IMR-90 (cell line): ENCODE measurements around the gene SERPINA5. TPM values are rescaled to one million over a fixed set of nuclear protein-coding genes. Genes with fewer than 3 reads are reported as not detected.

Experiments used
- ATAC-seq: fragments of 200-7000 bp; cut with Tn5 transposase; 2 replicates; pipeline ENCODE4 v1.9.1; 2020; ENCODE audit warnings: low read depth, mild to moderate bottlenecking, moderate library complexity
- BruUV-seq: library from RNA; stranded (reverse); fragments of 400-500 nt; replicated peaks from 2 replicates; lab custom pipeline; 2021; lab: Mats Ljungman, UMichigan
- CTCF ChIA-PET: fragments of 300-600 bp; formaldehyde crosslinking; extraction: SDS; loops from one replicate; lab custom pipeline; 2021; ENCODE audit warnings: antibody characterized with exemption; lab: Yijun Ruan, JAX
- POLR2A ChIA-PET: fragments of 300-600 bp; sonication (Branson Sonifier 250); formaldehyde crosslinking; loops from one replicate; lab custom pipeline; 2022; ENCODE audit warnings: antibody characterized with exemption; ENCODE audit not compliant: unreplicated experiment; lab: Charles Lee
- DNase-seq: peaks from one replicate; pipeline ENCODE4 v3.0.0; 2013
- H2AFZ ChIP-seq: replicated peaks from 2 replicates; pipeline ENCODE3; 2013; ENCODE audit warnings: low read length, mild to moderate bottlenecking; ENCODE audit not compliant: poor library complexity
- H2AK5ac ChIP-seq: 2 replicates; pipeline ENCODE4 v1.6.1; 2013; ENCODE audit warnings: low read depth, low read length, inconsistent platforms
- H2AK9ac ChIP-seq: replicated peaks from 2 replicates; pipeline ENCODE3; 2013; ENCODE audit warnings: mild to moderate bottlenecking, low read depth, low read length, moderate library complexity; ENCODE audit not compliant: poor library complexity
- H2BK120ac ChIP-seq: 2 replicates; pipeline ENCODE4 v1.6.1; 2013; ENCODE audit warnings: low read depth, low read length, inconsistent platforms
- H2BK15ac ChIP-seq: 3 replicates; pipeline ENCODE4 v1.6.1; 2013; ENCODE audit warnings: low read depth, low read length, inconsistent platforms
- H2BK20ac ChIP-seq: 2 replicates; pipeline ENCODE4 v1.6.1; 2013; ENCODE audit warnings: low read depth, mild to moderate bottlenecking, inconsistent platforms, low read length, moderate library complexity
- H2BK5ac ChIP-seq: 2 replicates; pipeline ENCODE4 v1.6.1; 2013; ENCODE audit warnings: mild to moderate bottlenecking, low read depth, low read length, inconsistent platforms; ENCODE audit not compliant: poor library complexity, severe bottlenecking
- H3K14ac ChIP-seq: replicated peaks from 2 replicates; pipeline ENCODE4 v1.6.1; 2013; ENCODE audit warnings: low read depth, low read length, inconsistent platforms
- H3K18ac ChIP-seq: 2 replicates; pipeline ENCODE4 v1.6.1; 2013; ENCODE audit warnings: low read depth, low read length, control low read depth
- H3K23ac ChIP-seq: 2 replicates; pipeline ENCODE4 v1.6.1; 2013; ENCODE audit warnings: low read depth, low read length, inconsistent platforms
- H3K27ac ChIP-seq: 2 replicates; pipeline ENCODE4 v1.5.1; 2013; ENCODE audit warnings: mild to moderate bottlenecking, control low read depth, low read length; ENCODE audit not compliant: insufficient read depth
- H3K27me3 ChIP-seq: 2 replicates; pipeline ENCODE4 v1.6.1; 2013; ENCODE audit warnings: low read length; ENCODE audit not compliant: control insufficient read depth, insufficient read depth
- H3K36me3 ChIP-seq: 2 replicates; pipeline ENCODE4 v1.6.1; 2013; ENCODE audit warnings: low read length, mixed read lengths; ENCODE audit not compliant: control insufficient read depth, insufficient read depth
- H3K4ac ChIP-seq: 2 replicates; pipeline ENCODE4 v1.6.1; 2013; ENCODE audit warnings: low read depth, low read length, inconsistent platforms
- H3K4me1 ChIP-seq: 2 replicates; pipeline ENCODE4 v1.6.1; 2013; ENCODE audit warnings: low read length, mixed read lengths; ENCODE audit not compliant: control insufficient read depth, insufficient read depth
- H3K4me2 ChIP-seq: 2 replicates; pipeline ENCODE4 v1.6.1; 2013; ENCODE audit warnings: low read depth, mild to moderate bottlenecking, control low read depth, low read length, moderate library complexity
- H3K4me3 ChIP-seq: 2 replicates; pipeline ENCODE4 v1.5.1; 2013; ENCODE audit warnings: low read depth, mild to moderate bottlenecking, control low read depth, low read length, moderate library complexity; ENCODE audit not compliant: insufficient read depth
- H3K56ac ChIP-seq: 2 replicates; pipeline ENCODE4 v1.6.1; 2013; ENCODE audit warnings: low read length, inconsistent platforms; ENCODE audit not compliant: insufficient read depth; ENCODE audit errors: extremely low read depth
- H3K79me1 ChIP-seq, 2 experiments: 2 replicates each; pipeline ENCODE4 v1.6.1; 2013; ENCODE audit warnings: low read length in 2 of 2, inconsistent platforms in 1 of 2, low read depth in 1 of 2
- H3K9ac ChIP-seq: 2 replicates; pipeline ENCODE4 v1.6.1; 2013; ENCODE audit warnings: low read depth, low read length, control low read depth
- H3K9me1 ChIP-seq: 2 replicates; pipeline ENCODE4 v1.6.1; 2013; ENCODE audit warnings: low read length, inconsistent platforms; ENCODE audit not compliant: insufficient read depth
- H3K9me3 ChIP-seq: 2 replicates; pipeline ENCODE4 v1.6.1; 2013; ENCODE audit warnings: low read length; ENCODE audit not compliant: control insufficient read depth, insufficient read depth
- H4K20me1 ChIP-seq: 2 replicates; pipeline ENCODE4 v1.6.1; 2013; ENCODE audit warnings: low read length, inconsistent platforms; ENCODE audit not compliant: insufficient read depth
- H4K5ac ChIP-seq: 2 replicates; pipeline ENCODE4 v1.6.1; 2013; ENCODE audit warnings: mild to moderate bottlenecking, low read depth, low read length, control low read depth
- H4K8ac ChIP-seq, 2 experiments: 2 replicates each; pipeline ENCODE4 v1.6.1; 2013; ENCODE audit warnings: low read depth in 2 of 2, low read length in 2 of 2, control low read depth in 1 of 2, inconsistent platforms in 1 of 2
- H4K91ac ChIP-seq: 2 replicates; pipeline ENCODE4 v1.6.1; 2013; ENCODE audit warnings: low read depth, low read length, inconsistent platforms; ENCODE audit not compliant: insufficient read depth
- BHLHE40 ChIP-seq: fragments of 150-350 bp; IDR thresholded peaks from 2 replicates; pipeline ENCODE4 v1.6.1; 2016; ENCODE audit warnings: mild to moderate bottlenecking, low read depth, low read length
- CEBPB ChIP-seq: IDR thresholded peaks from 2 replicates; pipeline ENCODE4 v1.6.1; 2012; ENCODE audit warnings: low read depth, low read length, improper control_type of control experiment
- CHD1 ChIP-seq: IDR thresholded peaks from 2 replicates; pipeline ENCODE4 v1.6.1; 2012; ENCODE audit warnings: low read depth, low read length, improper control_type of control experiment
- MAFK ChIP-seq: IDR thresholded peaks from 2 replicates; pipeline ENCODE4 v1.6.1; 2012; ENCODE audit warnings: low read depth, low read length, improper control_type of control experiment
- MXI1 ChIP-seq: IDR thresholded peaks from 2 replicates; pipeline ENCODE4 v1.6.1; 2012; ENCODE audit warnings: low read depth, mild to moderate bottlenecking, low read length, moderate library complexity, borderline replicate concordance
- RCOR1 ChIP-seq: IDR thresholded peaks from 2 replicates; pipeline ENCODE4 v1.6.1; 2012; ENCODE audit warnings: mild to moderate bottlenecking, low read length, improper control_type of control experiment; ENCODE audit not compliant: insufficient replicate concordance
- SMC3 ChIP-seq: fragments of 150-350 bp; IDR thresholded peaks from 2 replicates; pipeline ENCODE4 v1.6.1; 2016; ENCODE audit warnings: low read depth, mild to moderate bottlenecking, antibody characterized with exemption, low read length, moderate library complexity
- USF2 ChIP-seq: fragments of 150-350 bp; IDR thresholded peaks from 2 replicates; pipeline ENCODE4 v1.6.1; 2017; ENCODE audit warnings: mild to moderate bottlenecking, antibody characterized with exemption, low read length, low read depth
- WGBS, 2 experiments: methylation state at CpG; one replicate each; pipeline versions ENCODE4 v1.1.5 to v1.1.7; 2013; ENCODE audit warnings: missing lambda C conversion rate in 2 of 2; ENCODE audit not compliant: insufficient read length in 1 of 2; ENCODE audit errors: extremely low coverage in 2 of 2; 5-methylcytosine and 5-hydroxymethylcytosine counted together
- dilution Hi-C: fragments of 300-500 bp; cut with HindIII; formaldehyde crosslinking; loops from one replicate; pipeline ENCODE4 v1.14.3; 2018; ENCODE audit warnings: low sequenced_read_pairs; ENCODE audit not compliant: unreplicated experiment
- in situ Hi-C: fragments of 300-500 bp; cut with MboI; formaldehyde crosslinking; loops from 3 replicates; pipeline ENCODE4 v1.14.3; 2019; ENCODE audit warnings: low sequenced_read_pairs, inconsistent platforms, mixed read lengths
- intact Hi-C: fragments of 100-400 bp; cut with micrococcal nuclease; formaldehyde crosslinking; loops from 2 replicates; pipeline ENCODE4 v1.10.0; 2022
- polyA plus RNA-seq, 3 experiments: library from polyadenylated mRNA; depleted of rRNA; stranded (reverse); fragments of >200 nt; gene quantifications; 2 replicates each; pipeline ENCODE4 v1.2.3, GENCODE V29; 2012; ENCODE audit warnings: low replicate concordance in 1 of 3
- total RNA-seq: library from RNA; depleted of rRNA; stranded (reverse); fragments of >200 nt; gene quantifications from 2 replicates; pipeline ENCODE4 v1.2.3, GENCODE V29; 2012

The SERPINA5 gene
- total and polyA plus RNA-seq, 2 of the 4 experiments (the other 2 are of a cell fraction), result not detected

GRCh38 chr14:94583557-94583956, 2.3 kb downstream of the SERPINA5 start:
- Histone ChIP-seq H2AK5ac (no peak overlapping the region), H2AFZ (no peak overlapping the region), H3K4me3 (no peak overlapping the region), H3K9ac (no peak overlapping the region), H3K27me3 (peaks cover 6% of the 10 kb centered on the region), H3K4ac (no peak overlapping the region), H3K4me1 (no peaks in the 10 kb centered on the region), H2BK120ac (no peak overlapping the region), H2AK9ac (no peak overlapping the region), H4K91ac (no peak overlapping the region), H3K18ac (no peak overlapping the region), H3K9me3 (no peaks in the 10 kb centered on the region), H4K5ac (no peak overlapping the region), H3K4me2 (no peak overlapping the region), H3K14ac (no peak overlapping the region), H3K56ac (no peak overlapping the region), H2BK5ac (no peak overlapping the region), H3K79me1 (no peaks in the 10 kb centered on the region), H2BK20ac (no peak overlapping the region), H2BK15ac (no peak overlapping the region), H3K9me1 (no peaks in the 10 kb centered on the region), H3K27ac (no peak overlapping the region), H4K8ac (no peak overlapping the region), H3K23ac (no peak overlapping the region), H4K20me1 (no peaks in the 10 kb centered on the region), H3K36me3 (no peaks in the 10 kb centered on the region)
- dilution Hi-C loops, result no loop called here
- in situ Hi-C loops, result no loop called here
- no peak for DNase-seq
- ATAC-seq, result no peak
- CTCF ChIA-PET, result no interaction called here
- no TSS peak for BruUV-seq
- POLR2A ChIA-PET, result no interaction called here
- no CpG with 5 or more reads among the region's 4 CpGs for WGBS, 2 experiments
- intact Hi-C loops, result no loop called here
- TF ChIP-seq MAFK (no peak), CHD1 (no peak), RCOR1 (no peak), SMC3 (no peak), MXI1 (no peak), CEBPB (no peak), USF2 (no peak), BHLHE40 (no peak)
